AG10803 (cell line): Measurements from ENCODE around the gene ACVR2B.
"Not testable (repeated sequence)": the region's sequence is repeated elsewhere in the genome, so short reads cannot be mapped to it uniquely, and the experiment has no call there.

Source experiments
- DNase-seq: peaks from one replicate; pipeline ENCODE4 v3.0.0; 2010; ENCODE audit warnings: low read depth
- H3K4me3 ChIP-seq: 2 replicates; pipeline ENCODE4 v1.5.1; 2011; ENCODE audit warnings: mild to moderate bottlenecking, low read length, control low read depth
- TF ChIP-seq, protein P1 (sequence below): conservative IDR thresholded peaks from 2 replicates; pipeline ENCODE4 v1.5.1; 2011; ENCODE audit warnings: mild to moderate bottlenecking, low read length, control low read depth, inconsistent platforms

ACVR2B gene

GRCh38 chr3:38453075-38453912 lies at the start of gene ACVR2B:
ACVR2B (plus strand) TSS chr3:38453890; CDS start chr3:38454323, 433 bp downstream.
- TF ChIP-seq, protein P1, sequence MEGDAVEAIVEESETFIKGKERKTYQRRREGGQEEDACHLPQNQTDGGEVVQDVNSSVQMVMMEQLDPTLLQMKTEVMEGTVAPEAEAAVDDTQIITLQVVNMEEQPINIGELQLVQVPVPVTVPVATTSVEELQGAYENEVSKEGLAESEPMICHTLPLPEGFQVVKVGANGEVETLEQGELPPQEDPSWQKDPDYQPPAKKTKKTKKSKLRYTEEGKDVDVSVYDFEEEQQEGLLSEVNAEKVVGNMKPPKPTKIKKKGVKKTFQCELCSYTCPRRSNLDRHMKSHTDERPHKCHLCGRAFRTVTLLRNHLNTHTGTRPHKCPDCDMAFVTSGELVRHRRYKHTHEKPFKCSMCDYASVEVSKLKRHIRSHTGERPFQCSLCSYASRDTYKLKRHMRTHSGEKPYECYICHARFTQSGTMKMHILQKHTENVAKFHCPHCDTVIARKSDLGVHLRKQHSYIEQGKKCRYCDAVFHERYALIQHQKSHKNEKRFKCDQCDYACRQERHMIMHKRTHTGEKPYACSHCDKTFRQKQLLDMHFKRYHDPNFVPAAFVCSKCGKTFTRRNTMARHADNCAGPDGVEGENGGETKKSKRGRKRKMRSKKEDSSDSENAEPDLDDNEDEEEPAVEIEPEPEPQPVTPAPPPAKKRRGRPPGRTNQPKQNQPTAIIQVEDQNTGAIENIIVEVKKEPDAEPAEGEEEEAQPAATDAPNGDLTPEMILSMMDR = no peak
- peak within 1 kb of the TSS; percentile 66 for H3K4me3 ChIP-seq
- peak; percentile 61 for DNase-seq

GRCh38 chr3:38404286-38404685 lies 49.4 kb upstream of the ACVR2B start:
- H3K4me3 ChIP-seq = no peak overlapping the region
- TF ChIP-seq, protein P1 = no peak
- peak; percentile 77 for DNase-seq

DNA sequence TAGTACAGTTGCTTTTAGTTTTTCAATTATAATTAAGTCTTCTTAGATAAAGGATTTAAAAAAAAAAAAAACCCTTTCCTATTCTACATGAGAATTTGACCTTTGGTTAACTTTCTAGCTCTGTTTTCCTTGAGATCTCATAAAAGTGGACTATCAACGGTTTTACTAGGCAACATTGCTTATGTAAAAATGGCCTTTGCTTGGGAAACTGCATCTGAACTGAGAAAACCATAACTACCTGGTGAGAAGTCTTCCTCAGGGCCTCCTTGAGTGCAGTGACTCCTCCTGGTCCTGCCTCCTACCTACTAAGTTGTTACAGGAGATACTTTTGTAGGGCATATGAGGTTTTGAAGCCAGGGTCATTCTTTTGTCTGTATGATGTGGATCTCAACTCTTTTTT lies 42.1 kb upstream of the ACVR2B start:
- no peak overlapping the region for H3K4me3 ChIP-seq
- TF ChIP-seq, protein P1 = no peak
- DNase-seq = no peak

GRCh38 chr3:38420758-38421157 lies 32.9 kb upstream of the ACVR2B start:
- DNase-seq, H3K4me3 ChIP-seq: not testable (repeated sequence)

- no peak for DNase-seq
- H3K4me3 ChIP-seq = no peak overlapping the region
- TF ChIP-seq, protein P1 = no peak
These were observed 31.9 kb upstream of the ACVR2B start for GRCh38 chr3:38421679-38422336.

DNA sequence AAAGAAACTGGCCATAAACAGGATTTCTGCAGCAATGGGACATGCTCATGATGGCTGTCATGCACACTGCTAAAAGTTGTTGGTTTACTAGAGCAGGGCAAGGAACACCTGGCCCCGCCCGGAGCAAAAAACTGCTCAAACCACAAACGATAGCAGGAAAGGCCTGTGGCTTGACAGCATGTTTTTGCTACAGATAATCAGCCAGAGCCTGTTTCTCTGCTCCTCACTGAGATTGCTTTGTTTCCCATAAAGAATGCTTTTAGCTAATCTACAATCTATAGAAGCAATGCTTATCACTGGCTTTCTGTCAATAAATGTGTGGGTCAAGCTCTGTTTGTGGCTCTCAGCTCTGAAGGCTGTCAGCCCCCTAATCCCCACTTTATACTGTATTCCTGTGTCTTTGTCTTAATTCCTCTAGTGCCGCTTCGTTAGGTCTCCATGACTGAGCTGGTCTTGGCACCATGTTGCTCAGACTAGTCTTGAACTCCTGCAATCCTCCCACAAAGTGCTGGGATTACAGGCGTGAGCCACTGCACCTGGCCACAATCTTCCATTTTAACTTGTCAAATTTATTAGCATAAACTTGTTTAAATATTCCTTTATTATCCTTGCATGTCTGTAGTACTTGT lies 26.8 kb upstream of the ACVR2B start:
- not testable (repeated sequence) for DNase-seq

GRCh38 chr3:38432871-38433658 lies 20.6 kb upstream of the ACVR2B start:
- not testable (repeated sequence) for H3K4me3 ChIP-seq, DNase-seq

More for the DNA sequence above, 26.8 kb upstream of the ACVR2B start:
- H3K4me3 ChIP-seq = not testable (repeated sequence)

- not testable (repeated sequence) for DNase-seq
These were observed 20.0 kb upstream of the ACVR2B start for GRCh38 chr3:38433661-38434060.

DNA sequence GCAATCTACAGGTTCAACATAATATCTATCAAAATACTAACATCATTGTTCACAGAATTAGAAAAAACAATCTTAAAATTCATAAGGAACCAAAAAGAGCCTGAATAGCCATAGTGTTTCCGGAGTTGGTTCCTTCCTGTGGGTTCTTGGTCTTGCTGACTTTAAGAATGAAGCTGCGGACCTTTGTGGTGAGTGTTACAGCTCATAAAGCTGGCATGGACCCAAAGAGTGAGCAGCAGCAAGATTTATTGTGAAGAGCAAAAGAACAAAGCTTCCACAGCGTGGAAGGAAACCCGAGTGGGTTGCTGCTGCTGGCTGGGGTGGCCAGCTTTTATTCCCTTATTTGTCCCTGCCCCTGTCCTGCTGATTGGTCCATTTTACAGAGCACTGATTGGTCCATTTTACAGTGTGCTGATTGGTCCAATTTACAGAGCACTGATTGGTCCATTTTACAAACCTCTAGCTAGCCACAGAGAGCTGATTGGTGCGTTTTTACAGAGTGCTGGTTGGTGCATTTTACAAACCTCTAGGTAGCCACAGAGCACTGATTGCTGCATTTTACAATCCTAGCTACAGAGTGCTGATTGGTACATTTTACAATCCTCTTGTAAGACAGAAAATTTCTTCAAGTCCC lies 15.1 kb upstream of the ACVR2B start:
- DNase-seq, H3K4me3 ChIP-seq: not testable (repeated sequence)

More at GRCh38 chr3:38433661-38434060, 20.0 kb upstream of the ACVR2B start:
- not testable (repeated sequence) for H3K4me3 ChIP-seq

- not testable (repeated sequence) for DNase-seq
These were observed 10.5 kb upstream of the ACVR2B start for GRCh38 chr3:38443205-38443604.

More at GRCh38 chr3:38443205-38443604, 10.5 kb upstream of the ACVR2B start:
- H3K4me3 ChIP-seq = not testable (repeated sequence)
